ENCODE measurements around the gene RPL9. TPM values are rescaled to one million over a fixed set of nuclear protein-coding genes. Genes with fewer than 3 reads are reported as not detected.

RPL9 gene
- total RNA-seq, 1 donor from 2014 or later = 831 TPM

DNA sequence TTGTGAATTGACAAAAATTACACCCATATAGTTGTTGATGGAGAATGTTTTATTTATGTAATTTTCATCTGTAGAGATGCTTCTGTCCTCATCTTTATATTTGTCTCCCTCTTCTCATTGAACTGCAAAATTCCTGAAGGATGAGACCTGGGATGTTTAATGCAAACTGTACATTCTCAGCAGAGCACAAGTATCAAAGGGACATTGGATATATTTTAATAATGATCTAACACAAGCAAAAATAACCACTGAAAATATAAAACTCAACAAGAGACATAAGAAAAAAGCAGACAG lies 40.0 kb upstream of the RPL9 start:
- Mint-ChIP-seq H3K4me1 (ENCODE audit: low read depth, unreplicated experiment) (no peaks in the 10 kb centered on the region), H3K9me3 (ENCODE audit: unreplicated experiment) (no peaks in the 10 kb centered on the region), H3K4me3 (ENCODE audit: unreplicated experiment) (no peak overlapping the region), H3K36me3 (ENCODE audit: unreplicated experiment) (no peaks in the 10 kb centered on the region), H3K27me3 (ENCODE audit: unreplicated experiment) (no peaks in the 10 kb centered on the region), H3K27ac (ENCODE audit: unreplicated experiment) (no peak overlapping the region)
- DNase-seq = no peak
- TF ChIP-seq, protein P1, sequence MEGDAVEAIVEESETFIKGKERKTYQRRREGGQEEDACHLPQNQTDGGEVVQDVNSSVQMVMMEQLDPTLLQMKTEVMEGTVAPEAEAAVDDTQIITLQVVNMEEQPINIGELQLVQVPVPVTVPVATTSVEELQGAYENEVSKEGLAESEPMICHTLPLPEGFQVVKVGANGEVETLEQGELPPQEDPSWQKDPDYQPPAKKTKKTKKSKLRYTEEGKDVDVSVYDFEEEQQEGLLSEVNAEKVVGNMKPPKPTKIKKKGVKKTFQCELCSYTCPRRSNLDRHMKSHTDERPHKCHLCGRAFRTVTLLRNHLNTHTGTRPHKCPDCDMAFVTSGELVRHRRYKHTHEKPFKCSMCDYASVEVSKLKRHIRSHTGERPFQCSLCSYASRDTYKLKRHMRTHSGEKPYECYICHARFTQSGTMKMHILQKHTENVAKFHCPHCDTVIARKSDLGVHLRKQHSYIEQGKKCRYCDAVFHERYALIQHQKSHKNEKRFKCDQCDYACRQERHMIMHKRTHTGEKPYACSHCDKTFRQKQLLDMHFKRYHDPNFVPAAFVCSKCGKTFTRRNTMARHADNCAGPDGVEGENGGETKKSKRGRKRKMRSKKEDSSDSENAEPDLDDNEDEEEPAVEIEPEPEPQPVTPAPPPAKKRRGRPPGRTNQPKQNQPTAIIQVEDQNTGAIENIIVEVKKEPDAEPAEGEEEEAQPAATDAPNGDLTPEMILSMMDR (IDR thresholded peaks at IDR 0.05; ENCODE audit: partially characterized antibody, unreplicated experiment) = no peak

DNA sequence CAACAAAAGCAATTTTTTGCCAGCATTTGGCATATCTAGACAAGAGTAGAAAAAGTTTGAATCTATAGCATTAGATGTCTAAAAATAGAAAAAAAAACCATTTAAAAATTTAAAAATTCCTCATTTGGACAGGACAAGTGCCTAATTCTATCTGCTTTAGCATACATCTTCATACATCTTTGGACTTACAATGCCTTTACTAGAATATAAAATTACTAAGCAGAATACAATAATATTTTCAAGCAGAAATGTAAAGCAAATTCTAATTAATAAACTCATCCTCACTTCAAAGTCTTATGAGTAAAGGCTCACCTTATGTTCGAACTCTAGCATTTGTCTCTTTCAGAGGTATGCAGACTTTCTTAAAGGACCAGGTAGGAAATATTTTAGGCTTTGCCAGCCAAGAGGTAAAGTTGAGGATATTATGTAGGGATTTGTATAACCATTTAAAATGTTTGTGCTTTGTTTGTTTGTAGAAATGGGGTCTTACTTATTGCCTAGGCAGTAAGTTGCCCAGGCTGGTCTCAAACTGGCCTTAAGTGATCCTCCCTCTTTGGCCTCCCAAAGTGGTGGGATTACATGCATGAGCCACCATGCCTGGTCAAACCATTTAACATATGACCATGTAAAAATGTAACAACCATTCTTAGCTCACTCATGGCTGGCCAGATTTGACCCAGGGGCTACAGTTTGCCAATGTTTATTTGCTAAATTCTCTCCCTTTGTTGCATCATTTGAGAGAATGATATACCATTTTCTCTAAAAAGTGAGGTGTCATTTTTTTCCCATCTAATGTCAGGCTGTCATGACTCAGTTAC lies 39.4 kb upstream of the RPL9 start:
- Mint-ChIP-seq H3K4me3 (ENCODE audit: unreplicated experiment) (no peak overlapping the region), H3K27ac (ENCODE audit: unreplicated experiment) (no peak overlapping the region), H3K27me3 (ENCODE audit: unreplicated experiment) (no peaks in the 10 kb centered on the region), H3K9me3 (ENCODE audit: unreplicated experiment) (no peaks in the 10 kb centered on the region), H3K4me1 (ENCODE audit: low read depth, unreplicated experiment) (no peaks in the 10 kb centered on the region), H3K36me3 (ENCODE audit: unreplicated experiment) (no peaks in the 10 kb centered on the region)
- TF ChIP-seq, protein P1 (IDR thresholded peaks at IDR 0.05; ENCODE audit: partially characterized antibody, unreplicated experiment) = no peak
- DNase-seq = no peak

DNA sequence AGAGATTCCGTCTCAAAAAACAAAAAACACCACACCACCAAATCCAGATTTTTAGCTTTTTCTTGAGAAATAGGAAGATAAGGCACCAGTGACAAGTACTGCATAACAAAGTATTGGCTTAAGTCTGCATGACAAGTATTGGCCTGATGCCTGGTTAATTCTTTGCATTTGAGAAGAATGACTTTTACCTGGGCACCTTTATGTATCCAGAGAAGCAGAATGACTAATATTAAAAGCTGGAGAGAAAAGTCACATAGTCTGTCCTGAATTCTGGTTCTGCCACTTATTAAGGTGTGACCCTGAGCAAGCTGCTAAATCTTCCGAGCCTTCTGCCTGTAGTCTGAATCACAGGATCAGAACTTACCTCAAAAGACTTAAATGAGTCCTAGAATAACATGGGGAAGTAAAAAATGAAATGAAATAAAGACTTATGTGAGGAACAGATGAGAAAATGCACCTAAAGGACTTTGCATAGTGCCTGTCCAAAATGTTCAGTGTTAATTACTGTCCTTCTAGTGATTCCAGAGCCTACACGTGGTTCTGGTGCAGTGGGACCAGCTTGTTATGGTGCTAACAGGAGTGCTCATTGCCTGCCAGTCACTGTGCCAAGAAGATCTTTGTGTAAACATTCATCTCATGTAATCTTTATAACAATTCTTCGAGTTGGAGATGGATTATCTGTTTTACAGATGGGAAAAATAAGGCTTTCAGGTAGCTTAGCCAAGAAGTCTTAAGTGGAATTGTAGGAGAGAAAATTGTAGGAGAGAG lies 36.9 kb upstream of the RPL9 start:
- Mint-ChIP-seq H3K9me3 (ENCODE audit: unreplicated experiment) (no peaks in the 10 kb centered on the region), H3K4me3 (ENCODE audit: unreplicated experiment) (no peak overlapping the region), H3K36me3 (ENCODE audit: unreplicated experiment) (no peaks in the 10 kb centered on the region), H3K27me3 (ENCODE audit: unreplicated experiment) (no peaks in the 10 kb centered on the region), H3K27ac (ENCODE audit: unreplicated experiment) (no peak overlapping the region), H3K4me1 (ENCODE audit: low read depth, unreplicated experiment) (no peaks in the 10 kb centered on the region)
- TF ChIP-seq, protein P1 (IDR thresholded peaks at IDR 0.05; ENCODE audit: partially characterized antibody, unreplicated experiment) = no peak
- no peak for DNase-seq

DNA sequence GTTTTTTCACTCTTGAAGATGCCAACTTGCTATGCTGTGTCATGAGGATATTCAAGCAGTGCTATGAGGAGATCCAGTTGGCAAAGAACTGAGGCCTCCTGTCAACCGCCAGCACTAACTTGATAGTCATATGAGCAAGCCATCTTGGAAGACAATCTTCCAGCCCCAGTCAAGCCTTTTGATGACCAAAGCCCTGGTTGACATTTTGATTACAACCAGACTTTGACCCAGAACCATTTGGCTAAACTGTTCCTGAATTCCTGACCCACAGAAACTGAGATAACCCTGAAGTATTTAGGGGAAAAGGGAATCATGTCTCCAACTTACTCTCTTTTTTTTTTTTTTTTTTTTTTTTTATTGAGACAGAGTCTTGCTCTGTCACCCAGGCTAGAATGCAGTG lies 35.6 kb upstream of the RPL9 start:
- no peak overlapping the region for H3K4me3 Mint-ChIP-seq (ENCODE audit: unreplicated experiment)
- no peak for DNase-seq
- TF ChIP-seq, protein P1 (IDR thresholded peaks at IDR 0.05; ENCODE audit: partially characterized antibody, unreplicated experiment) = no peak
- H3K9me3 Mint-ChIP-seq (ENCODE audit: unreplicated experiment) = no peaks in the 10 kb centered on the region
- H3K36me3 Mint-ChIP-seq (ENCODE audit: unreplicated experiment) = no peaks in the 10 kb centered on the region
- H3K4me1 Mint-ChIP-seq (ENCODE audit: low read depth, unreplicated experiment) = no peaks in the 10 kb centered on the region
- H3K27me3 Mint-ChIP-seq (ENCODE audit: unreplicated experiment) = no peaks in the 10 kb centered on the region
- no peak overlapping the region for H3K27ac Mint-ChIP-seq (ENCODE audit: unreplicated experiment)

DNA sequence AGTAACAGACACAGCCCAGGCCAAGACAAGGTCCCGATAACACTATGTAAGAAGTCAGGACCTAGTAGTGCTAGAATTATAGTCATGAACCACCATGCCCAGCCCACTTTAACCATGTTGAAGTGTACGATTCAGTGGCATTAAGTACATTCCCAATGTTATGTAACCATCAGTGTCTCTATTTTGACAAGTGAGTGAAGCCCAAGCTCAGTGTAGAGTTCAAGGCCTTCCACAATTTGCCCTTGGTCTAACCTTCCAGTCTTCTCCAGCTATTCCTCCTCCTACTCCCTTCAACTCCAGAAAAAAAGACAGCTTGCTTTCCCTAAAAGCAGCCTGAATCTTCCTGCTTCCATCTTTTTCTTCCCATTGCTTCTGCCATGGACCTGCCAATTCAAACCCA lies 31.6 kb upstream of the RPL9 start:
- H3K4me3 Mint-ChIP-seq (ENCODE audit: unreplicated experiment) = no peak overlapping the region
- H3K36me3 Mint-ChIP-seq (ENCODE audit: unreplicated experiment) = no peaks in the 10 kb centered on the region
- peaks cover 6% of the 10 kb centered on the region for H3K4me1 Mint-ChIP-seq (ENCODE audit: low read depth, unreplicated experiment)
- H3K27ac Mint-ChIP-seq (ENCODE audit: unreplicated experiment) = no peak overlapping the region
- H3K9me3 Mint-ChIP-seq (ENCODE audit: unreplicated experiment) = no peaks in the 10 kb centered on the region
- DNase-seq = no peak
- TF ChIP-seq, protein P1 (IDR thresholded peaks at IDR 0.05; ENCODE audit: partially characterized antibody, unreplicated experiment) = no peak
- H3K27me3 Mint-ChIP-seq (ENCODE audit: unreplicated experiment) = no peaks in the 10 kb centered on the region
